ENCODE measurements around the gene NUP50.

DNA sequence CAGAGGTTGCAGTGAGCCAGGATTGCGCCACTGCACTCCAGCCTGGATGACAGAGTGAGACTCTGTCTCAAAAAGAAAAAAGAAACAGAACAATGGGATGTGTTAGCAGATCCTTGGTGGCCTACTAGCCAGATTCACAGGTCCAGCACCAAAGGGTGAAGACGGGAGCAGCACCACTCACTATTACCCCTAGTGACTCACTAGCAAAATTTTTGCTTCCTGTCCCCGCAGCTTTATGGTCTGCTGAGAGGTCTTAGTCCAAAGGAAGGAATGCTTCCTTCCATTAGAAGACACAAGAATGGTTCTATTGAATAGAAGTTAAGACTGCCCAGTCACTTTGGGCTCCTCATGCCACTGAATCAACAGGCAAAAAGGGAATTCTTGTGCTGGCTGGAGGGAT, 35.9 kb upstream of the NUP50 start:
- TF ChIP-seq, protein P1, sequence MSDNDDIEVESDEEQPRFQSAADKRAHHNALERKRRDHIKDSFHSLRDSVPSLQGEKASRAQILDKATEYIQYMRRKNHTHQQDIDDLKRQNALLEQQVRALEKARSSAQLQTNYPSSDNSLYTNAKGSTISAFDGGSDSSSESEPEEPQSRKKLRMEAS (IDR thresholded peaks at IDR 0.05): no peak
- TF ChIP-seq MAFG (CRISPR knock-in tag; IDR thresholded peaks at IDR 0.05): no peak
- no peak for TF ChIP-seq EP300 (IDR thresholded peaks at IDR 0.05; ENCODE audit: low read depth in 2 of 2, low read length in 2 of 2)
- no peak for TF ChIP-seq EP300 (CRISPR knock-in tag; IDR thresholded peaks at IDR 0.05; ENCODE audit: borderline replicate concordance)
- no peak for TF ChIP-seq BHLHE40 (IDR thresholded peaks at IDR 0.05; ENCODE audit: low read length)
- no peak for TF ChIP-seq ZNF12 (CRISPR knock-in tag; IDR thresholded peaks at IDR 0.05)
